ENCODE data around the gene BRD3. TPM values are rescaled to one million over a fixed set of nuclear protein-coding genes. Genes with fewer than 3 reads are reported as not detected.

The BRD3 gene
- total RNA-seq, 2 experiments from 2014 or later: 42.1 to 45.2 TPM

DNA sequence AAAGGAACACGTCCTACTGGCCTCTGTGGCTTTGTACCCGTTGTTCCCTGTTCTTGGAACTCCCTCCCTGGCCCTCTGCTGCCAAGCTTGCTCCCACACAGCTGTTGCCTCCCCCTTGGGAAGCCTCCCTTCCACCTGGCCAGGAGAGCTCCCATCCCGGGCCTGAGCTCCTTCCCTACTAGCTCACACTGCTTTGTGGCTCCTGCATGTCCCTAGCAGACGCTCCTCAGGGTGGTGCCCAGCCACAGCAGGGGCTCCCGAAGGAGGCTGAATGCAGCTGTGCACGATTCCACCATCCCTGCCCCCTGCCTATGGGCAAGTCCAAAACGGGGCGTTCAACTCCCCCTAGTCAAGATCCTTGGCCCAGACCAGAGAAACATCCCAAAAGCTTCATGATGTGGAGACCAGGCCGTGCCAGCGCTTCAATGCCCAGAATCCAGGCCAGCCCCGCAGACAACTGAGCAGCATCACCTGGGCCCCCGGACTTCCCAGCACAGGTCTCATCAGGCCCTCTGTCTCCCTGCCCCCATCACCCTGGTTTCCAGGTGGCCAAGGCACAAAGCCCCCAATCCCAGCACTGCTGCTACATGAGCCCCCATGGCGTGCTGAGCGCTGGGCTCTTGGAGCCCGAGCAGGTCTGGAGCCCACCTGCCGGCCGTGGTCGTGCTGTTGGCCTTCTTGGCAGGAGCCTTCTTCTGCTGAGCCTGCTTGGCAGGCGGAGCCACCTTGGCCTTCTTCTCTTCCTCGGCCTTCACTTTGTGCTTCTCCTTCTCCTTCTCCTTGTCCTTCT lies 28.2 kb downstream of the BRD3 start:
- POLR2A ChIA-PET: interaction anchor here (0.6 kb wide), 1 partner anchor 25 kb away, joined by 3 read pairs; no protein-coding TSS in a partner anchor

DNA sequence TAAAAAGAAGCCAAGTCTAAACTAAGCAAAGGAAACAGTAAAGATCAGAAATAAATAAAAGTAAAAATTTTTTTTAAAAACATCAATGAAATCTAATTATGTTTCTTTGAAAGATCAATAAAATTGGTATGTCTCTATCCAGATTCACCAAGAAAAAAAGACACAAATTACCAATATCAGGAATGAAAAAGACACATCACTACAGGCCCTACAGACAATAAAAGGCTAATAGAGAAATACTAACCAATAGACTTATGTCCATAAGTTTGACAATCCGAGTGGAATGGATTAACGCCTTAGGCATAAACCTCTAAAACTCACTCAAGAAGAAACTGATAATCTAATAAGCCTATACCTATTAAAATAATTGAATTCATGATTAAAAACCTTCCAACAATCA lies 30.2 kb downstream of the BRD3 start:
- ChIA-PET POLR2A (no interaction called here), CTCF (no interaction called here)
- Mint-ChIP-seq H3K27ac (no peak overlapping the region), H3K9me3 (ENCODE audit: insufficient read depth) (no peaks in the 10 kb centered on the region), H3K4me3 (no peak overlapping the region), H3K27me3 (ENCODE audit: low read depth) (no peaks in the 10 kb centered on the region), H3K36me3 (ENCODE audit: low read depth) (peaks cover 65% of the 10 kb centered on the region), H3K4me1 (ENCODE audit: low read depth) (no peaks in the 10 kb centered on the region)
- ATAC-seq (no peak), DNase-seq (no peak)

More for the DNA sequence above, 28.2 kb downstream of the BRD3 start:
- ATAC-seq: no peak
- Mint-ChIP-seq H3K36me3 (ENCODE audit: low read depth) (peaks cover 50% of the 10 kb centered on the region), H3K27ac (no peak overlapping the region), H3K4me1 (ENCODE audit: low read depth) (no peaks in the 10 kb centered on the region), H3K9me3 (ENCODE audit: insufficient read depth) (no peaks in the 10 kb centered on the region), H3K27me3 (ENCODE audit: low read depth) (no peaks in the 10 kb centered on the region), H3K4me3 (no peak overlapping the region)
- CTCF ChIA-PET: no interaction called here
- no peak for DNase-seq

DNA sequence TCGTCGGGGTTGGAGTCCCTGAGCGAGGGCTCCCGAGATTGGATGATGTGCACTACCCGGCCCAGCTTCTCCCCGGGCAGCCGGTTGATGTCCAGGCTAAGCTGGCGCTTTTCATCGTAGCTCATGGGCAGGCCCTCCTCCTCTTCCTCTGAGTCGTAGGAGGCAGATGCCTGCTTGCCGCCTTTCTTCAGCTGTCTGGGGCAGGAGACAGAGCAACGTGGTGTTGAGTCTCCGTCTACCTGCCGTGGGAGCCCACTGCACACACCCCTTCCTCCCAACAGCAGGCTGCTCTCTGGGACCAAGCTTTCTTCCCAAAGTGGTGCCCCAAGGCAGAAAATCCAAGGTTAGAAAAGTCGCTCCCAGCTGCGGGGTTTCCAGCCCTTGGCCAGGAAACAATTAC lies 31.7 kb downstream of the BRD3 start:
- Mint-ChIP-seq H3K4me3 (no peak overlapping the region), H3K4me1 (ENCODE audit: low read depth) (no peaks in the 10 kb centered on the region), H3K27ac (no peak overlapping the region), H3K36me3 (ENCODE audit: low read depth) (peaks cover 63% of the 10 kb centered on the region), H3K27me3 (ENCODE audit: low read depth) (no peaks in the 10 kb centered on the region), H3K9me3 (ENCODE audit: insufficient read depth) (no peaks in the 10 kb centered on the region)
- POLR2A ChIA-PET: no interaction called here
- no peak for ATAC-seq
- no peak for DNase-seq
- CTCF ChIA-PET: no interaction called here

DNA sequence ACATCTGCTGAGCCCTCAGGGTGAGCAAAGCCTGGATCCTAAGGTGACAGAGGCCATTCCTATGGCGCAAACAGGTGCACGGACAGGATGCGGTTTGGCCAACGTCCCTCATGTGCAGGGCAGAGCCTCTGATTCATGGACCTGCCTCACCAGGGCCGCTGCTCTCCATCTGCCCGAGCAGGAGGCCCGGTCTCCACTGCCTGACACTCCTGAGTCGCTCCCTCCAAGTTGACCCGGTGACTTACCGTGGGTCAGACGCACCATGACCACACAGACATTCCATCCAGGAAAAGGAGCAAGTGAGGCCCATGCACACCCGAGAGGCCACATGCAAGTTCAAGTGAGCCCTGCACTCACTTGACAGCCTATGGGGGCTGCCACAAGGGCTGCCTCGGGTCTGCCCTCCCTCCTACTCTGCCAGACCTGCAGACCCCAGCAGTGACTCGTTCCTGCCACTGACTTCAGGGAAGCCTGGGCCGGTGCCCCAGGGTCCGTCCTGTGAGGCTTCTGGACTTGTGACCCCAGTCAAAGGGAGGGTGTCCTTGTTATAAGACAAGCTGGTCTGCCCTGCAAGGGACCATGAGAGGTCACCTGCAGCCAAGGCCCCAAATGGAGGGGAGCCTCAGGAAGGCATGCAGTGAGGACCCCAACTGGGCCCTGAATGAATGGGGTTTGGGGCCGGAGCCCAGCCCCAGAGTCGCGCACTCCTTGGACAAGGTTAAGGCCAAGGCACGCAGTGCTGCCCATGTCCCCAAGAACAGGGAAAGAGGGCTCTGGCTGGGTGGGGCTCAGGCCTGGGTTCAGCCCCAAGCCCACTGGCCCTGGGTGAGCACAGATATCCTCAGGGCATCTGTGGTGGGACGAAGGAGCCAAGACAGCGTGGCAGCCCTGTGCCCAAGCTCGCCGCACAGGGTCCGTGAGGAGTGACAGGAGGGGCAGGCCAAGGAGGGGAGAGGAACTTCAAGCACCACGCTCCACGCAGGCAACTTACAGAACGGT lies 32.5 kb downstream of the BRD3 start:
- Mint-ChIP-seq H3K4me1 (ENCODE audit: low read depth) (no peaks in the 10 kb centered on the region), H3K9me3 (ENCODE audit: insufficient read depth) (no peaks in the 10 kb centered on the region), H3K27ac (no peak overlapping the region), H3K36me3 (ENCODE audit: low read depth) (peaks cover 63% of the 10 kb centered on the region), H3K4me3 (no peak overlapping the region), H3K27me3 (ENCODE audit: low read depth) (no peaks in the 10 kb centered on the region)
- CTCF ChIA-PET: no interaction called here
- POLR2A ChIA-PET: no interaction called here
- no peak for DNase-seq
- ATAC-seq: no peak

DNA sequence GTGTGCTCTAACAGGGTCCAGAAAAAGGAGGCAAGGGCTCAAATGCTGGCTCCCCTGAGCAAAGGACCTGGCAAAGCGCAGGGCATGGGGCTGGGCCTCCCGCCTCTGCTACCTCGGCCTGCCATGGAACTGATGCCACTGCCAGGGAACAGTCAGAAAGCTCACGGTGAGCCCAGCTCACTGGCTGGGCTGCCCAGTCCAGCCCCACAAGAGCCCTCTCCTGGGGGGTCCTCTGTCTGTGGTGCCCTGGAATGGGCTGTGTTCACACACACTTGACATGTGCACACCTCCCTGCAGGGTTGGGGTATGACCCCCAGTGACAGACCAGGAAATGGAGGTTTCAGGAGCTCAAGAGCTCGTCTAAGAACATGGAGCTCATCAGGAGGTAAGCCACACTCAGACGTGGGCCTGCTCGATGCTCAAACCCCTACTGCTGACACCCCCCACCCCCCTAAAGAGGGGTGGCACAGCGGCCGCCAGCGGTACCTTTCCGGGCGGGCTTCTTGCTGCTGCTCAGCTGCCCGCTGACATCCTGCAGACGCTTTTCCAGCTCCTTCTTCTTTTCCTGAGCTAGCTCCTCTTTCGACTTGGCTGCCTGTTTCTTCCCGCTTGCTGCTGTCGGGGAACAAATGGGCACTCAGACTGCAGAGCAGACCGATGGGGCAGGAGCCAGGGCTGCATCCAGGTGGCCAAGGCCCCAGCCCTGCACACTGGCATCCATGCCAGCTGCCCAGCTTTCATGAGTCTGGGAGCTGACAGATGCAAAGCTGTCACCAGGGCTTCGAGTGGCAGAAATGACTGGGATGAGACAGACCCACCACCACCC lies 33.4 kb downstream of the BRD3 start:
- no peak overlapping the region for H3K27ac Mint-ChIP-seq
- no peak for ATAC-seq
- no peak overlapping the region for H3K4me3 Mint-ChIP-seq
- POLR2A ChIA-PET: no interaction called here
- no peaks in the 10 kb centered on the region for H3K27me3 Mint-ChIP-seq (ENCODE audit: low read depth)
- no peaks in the 10 kb centered on the region for H3K9me3 Mint-ChIP-seq (ENCODE audit: insufficient read depth)
- DNase-seq: no peak
- H3K36me3 Mint-ChIP-seq (ENCODE audit: low read depth): peaks cover 56% of the 10 kb centered on the region
- no peaks in the 10 kb centered on the region for H3K4me1 Mint-ChIP-seq (ENCODE audit: low read depth)
- CTCF ChIA-PET: interaction anchor here (0.8 kb wide), 1 partner anchor 9 kb away, joined by 3 read pairs; the partner anchor contains the start of gene BRD3OS

DNA sequence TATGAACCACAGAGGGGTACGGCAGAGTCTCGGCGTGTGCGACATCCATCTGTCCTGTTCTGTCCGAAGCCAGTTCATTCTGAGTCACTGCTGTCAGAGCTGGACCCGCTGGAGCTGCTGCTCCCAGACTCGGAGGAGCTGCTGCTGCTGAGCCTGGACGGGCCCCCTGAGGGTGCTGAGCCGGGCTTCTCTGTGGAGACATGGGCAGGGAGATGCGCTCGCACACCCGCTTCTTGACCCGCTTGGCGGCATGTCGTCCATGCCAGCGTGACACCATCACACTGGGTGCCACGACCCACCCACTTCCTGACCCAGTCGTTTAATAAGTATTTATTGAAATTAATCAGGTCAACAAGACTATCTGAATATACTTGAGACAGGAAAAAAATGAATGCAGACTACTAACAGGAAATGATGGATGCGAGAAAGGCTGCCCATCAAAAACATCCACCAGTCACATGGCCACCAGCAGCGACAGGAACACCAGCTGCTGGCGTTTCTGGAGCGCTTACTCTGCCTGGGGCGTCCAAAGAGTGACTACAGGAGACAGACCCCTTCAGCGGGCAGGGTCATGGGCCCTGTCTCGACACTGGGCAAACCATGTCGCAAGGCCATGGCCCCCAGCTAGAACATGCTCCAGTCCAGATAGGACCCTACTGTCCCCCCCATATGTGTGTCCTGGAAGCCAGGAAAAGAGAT lies 34.2 kb downstream of the BRD3 start:
- H3K27me3 Mint-ChIP-seq (ENCODE audit: low read depth): no peaks in the 10 kb centered on the region
- ChIA-PET CTCF (interaction anchor here (0.8 kb wide), 1 partner anchor 8 kb away, joined by 3 read pairs; the partner anchor contains the start of gene BRD3OS), POLR2A (no interaction called here)
- H3K27ac Mint-ChIP-seq: no peak overlapping the region
- DNase-seq (no peak), ATAC-seq (no peak)
- H3K36me3 Mint-ChIP-seq (ENCODE audit: low read depth): peaks cover 49% of the 10 kb centered on the region
- H3K4me3 Mint-ChIP-seq: no peak overlapping the region
- no peaks in the 10 kb centered on the region for H3K9me3 Mint-ChIP-seq (ENCODE audit: insufficient read depth)
- no peaks in the 10 kb centered on the region for H3K4me1 Mint-ChIP-seq (ENCODE audit: low read depth)

DNA sequence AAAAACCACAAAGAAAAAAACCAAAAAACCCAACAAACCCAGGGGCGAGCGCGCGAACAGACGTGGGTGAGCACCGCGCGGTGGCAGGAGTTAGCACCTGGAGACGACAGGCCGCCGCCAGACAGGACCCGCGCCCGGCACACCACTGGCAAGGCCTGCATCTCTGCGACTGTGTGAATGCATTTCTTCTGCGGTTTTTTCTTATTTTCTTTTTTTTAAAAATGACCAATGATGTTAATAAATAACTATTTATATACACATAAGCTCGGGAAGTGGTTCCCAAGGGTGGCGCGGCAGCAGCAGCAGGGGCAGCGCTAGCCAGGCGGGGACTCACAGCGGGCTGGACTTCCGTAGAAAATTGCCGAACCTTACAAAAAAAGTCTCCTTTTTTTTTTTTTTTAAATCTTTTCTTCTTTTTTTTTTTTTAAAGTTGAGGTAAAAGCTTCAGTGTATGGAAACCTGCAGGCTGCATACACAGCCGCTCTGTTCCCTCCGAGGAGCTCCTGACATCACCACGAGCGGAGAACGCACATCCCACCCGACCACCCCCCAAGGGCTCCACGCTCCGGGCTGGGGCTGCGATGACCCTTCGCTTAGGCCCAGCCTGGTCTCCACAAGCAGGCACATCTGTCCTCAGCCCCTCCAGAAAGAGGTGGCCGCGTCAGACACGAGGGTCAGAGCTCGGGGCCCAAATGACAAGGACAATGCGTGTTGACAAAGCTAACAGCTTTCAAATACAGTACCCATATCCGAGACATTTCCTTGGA lies 35.2 kb downstream of the BRD3 start:
- ChIA-PET POLR2A (interaction anchor here (0.6 to 0.7 kb wide), 2 partner anchors 477 to 1675 kb away, joined by 3 read pairs; no protein-coding TSS in a partner anchor), CTCF (no interaction called here)
- no peaks in the 10 kb centered on the region for H3K4me1 Mint-ChIP-seq (ENCODE audit: low read depth)
- no peaks in the 10 kb centered on the region for H3K9me3 Mint-ChIP-seq (ENCODE audit: insufficient read depth)
- ATAC-seq (no peak), DNase-seq (no peak)
- H3K4me3 Mint-ChIP-seq: no peak overlapping the region
- H3K27ac Mint-ChIP-seq: no peak overlapping the region
- no peaks in the 10 kb centered on the region for H3K27me3 Mint-ChIP-seq (ENCODE audit: low read depth)
- peaks cover 44% of the 10 kb centered on the region for H3K36me3 Mint-ChIP-seq (ENCODE audit: low read depth)

DNA sequence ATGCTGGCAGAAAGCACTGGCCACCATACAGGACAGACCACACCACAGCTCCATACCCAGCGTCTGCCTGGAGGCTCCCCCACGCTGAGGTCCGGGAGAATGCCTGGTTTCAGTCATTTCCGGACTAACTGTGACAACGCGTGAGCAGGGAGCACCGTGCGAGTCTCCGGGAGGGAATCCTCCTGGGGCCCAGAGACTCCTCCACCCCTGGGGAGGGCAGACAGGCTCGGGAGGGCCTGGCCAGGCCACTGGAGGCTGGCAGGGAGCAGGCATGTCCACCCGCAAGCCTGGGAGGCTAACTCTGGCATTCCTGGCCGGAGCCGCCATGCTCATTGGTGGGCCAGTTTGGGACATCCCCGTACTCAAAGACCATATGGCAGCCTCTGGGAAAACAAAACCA lies 36.0 kb downstream of the BRD3 start:
- CTCF ChIA-PET: no interaction called here
- DNase-seq (no peak), ATAC-seq (no peak)
- POLR2A ChIA-PET: no interaction called here
- H3K27me3 Mint-ChIP-seq (ENCODE audit: low read depth): no peaks in the 10 kb centered on the region
- no peak overlapping the region for H3K27ac Mint-ChIP-seq
- no peaks in the 10 kb centered on the region for H3K9me3 Mint-ChIP-seq (ENCODE audit: insufficient read depth)
- peaks cover 45% of the 10 kb centered on the region for H3K36me3 Mint-ChIP-seq (ENCODE audit: low read depth)
- H3K4me1 Mint-ChIP-seq (ENCODE audit: low read depth): peaks cover 5% of the 10 kb centered on the region
- H3K4me3 Mint-ChIP-seq: no peak overlapping the region

DNA sequence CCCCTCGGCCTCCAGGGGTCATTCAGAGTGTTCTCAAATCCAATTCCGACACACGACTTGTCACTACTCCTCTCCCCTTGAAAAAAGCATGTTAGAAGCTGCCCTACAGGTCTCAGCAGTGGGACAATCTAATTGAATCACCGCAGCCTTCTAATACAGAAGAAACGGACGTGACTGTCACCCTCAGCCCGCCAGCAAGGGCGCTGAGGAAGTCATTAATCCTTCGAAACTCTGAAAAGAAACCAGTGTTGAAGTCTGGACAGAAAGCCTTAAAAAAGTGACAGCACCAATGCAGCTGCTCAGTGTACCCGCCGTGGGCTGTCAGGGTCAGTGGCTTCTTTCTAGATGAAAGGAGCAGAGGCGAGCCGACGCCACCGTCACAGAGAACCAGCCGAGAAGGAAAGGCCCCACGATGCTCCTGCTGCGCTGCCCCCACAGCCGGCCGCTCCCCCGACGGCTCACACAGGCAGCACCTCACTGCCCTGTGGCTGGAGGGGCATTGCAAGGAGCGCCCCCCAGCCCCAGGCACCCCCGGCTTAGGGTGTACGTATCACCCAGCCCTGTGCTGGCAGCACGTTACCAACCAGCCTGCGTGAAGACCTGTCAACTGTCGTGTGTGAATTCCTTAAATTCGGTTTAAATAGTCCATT lies 36.9 kb downstream of the BRD3 start:
- H3K27ac Mint-ChIP-seq: no peak overlapping the region
- H3K27me3 Mint-ChIP-seq (ENCODE audit: low read depth): no peaks in the 10 kb centered on the region
- H3K4me3 Mint-ChIP-seq: no peak overlapping the region
- ATAC-seq (no peak), DNase-seq (no peak)
- ChIA-PET CTCF (no interaction called here), POLR2A (no interaction called here)
- peaks cover 38% of the 10 kb centered on the region for H3K36me3 Mint-ChIP-seq (ENCODE audit: low read depth)
- H3K4me1 Mint-ChIP-seq (ENCODE audit: low read depth): peaks cover 13% of the 10 kb centered on the region
- H3K9me3 Mint-ChIP-seq (ENCODE audit: insufficient read depth): no peaks in the 10 kb centered on the region
